ENCODE results near the gene NOX1.
"Not testable (repeated sequence)": the region's sequence is repeated elsewhere in the genome, so short reads cannot be mapped to it uniquely, and the experiment has no call there.

The NOX1 gene

GRCh38 chrX:100819837-100820666 is 54.1 kb downstream of the NOX1 start, which contains the start of gene CSTF2:
Gene CSTF2, plus strand, starts transcription at chrX:100820391. Its CDS starts 26 bp downstream, at chrX:100820417.
- DNase-seq (ENCODE audit: low read depth, low spot score), result peak; percentile 90

GRCh38 chrX:100819534-100819836 is 54.7 kb downstream of the NOX1 start:
- no peak for DNase-seq (ENCODE audit: low read depth, low spot score)

GRCh38 chrX:100817340-100817739 is 56.8 kb downstream of the NOX1 start:
- DNase-seq (ENCODE audit: low read depth, low spot score), result no peak

GRCh38 chrX:100812216-100813158 is 61.7 kb downstream of the NOX1 start:
- DNase-seq (ENCODE audit: low read depth, low spot score), result peak; percentile 1

GRCh38 chrX:100808265-100808664 is 65.9 kb downstream of the NOX1 start:
- DNase-seq (ENCODE audit: low read depth, low spot score), result not testable (repeated sequence)

- DNase-seq (ENCODE audit: low read depth, low spot score), result no peak
Measured at GRCh38 chrX:100804780-100805179, 69.4 kb downstream of the NOX1 start.

GRCh38 chrX:100802843-100803242 is 71.3 kb downstream of the NOX1 start:
- no peak for DNase-seq (ENCODE audit: low read depth, low spot score)

- DNase-seq (ENCODE audit: low read depth, low spot score), result no peak
Measured at GRCh38 chrX:100798484-100799214, 75.5 kb downstream of the NOX1 start.

DNA sequence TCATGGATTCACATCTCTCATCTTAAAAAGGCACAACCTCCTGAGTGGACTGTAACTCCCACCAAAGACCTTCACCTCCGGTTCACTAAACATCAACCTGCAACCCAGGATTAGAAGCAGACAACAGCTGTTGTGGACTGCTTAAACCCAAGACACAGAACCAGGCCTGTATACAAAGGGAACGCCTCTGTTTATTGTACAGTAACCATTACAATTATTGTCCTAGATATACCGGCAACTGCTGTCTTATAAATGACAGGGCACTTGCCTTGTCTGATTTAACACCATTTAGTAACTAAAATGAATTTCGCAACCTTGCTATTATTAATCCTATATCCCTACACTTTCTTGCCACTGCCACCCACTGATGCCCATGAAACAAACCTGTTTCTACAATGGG is 76.8 kb downstream of the NOX1 start:
- no peak for DNase-seq (ENCODE audit: low read depth, low spot score)

- DNase-seq (ENCODE audit: low read depth, low spot score), result not testable (repeated sequence)
Measured at GRCh38 chrX:100796371-100796770, 77.8 kb downstream of the NOX1 start.

Data from astrocyte of the hippocampus (primary cell).